HEK293 (cell line): ENCODE results near the gene DDX24.

Experiments used
- CTCF ChIA-PET: fragments of 350-600 bp; formaldehyde crosslinking; extraction: SDS; loops from one replicate; lab custom pipeline; 2021; ENCODE audit warnings: antibody characterized with exemption; lab: Yijun Ruan, JAX
- POLR2A ChIA-PET: fragments of 300-600 bp; formaldehyde crosslinking; extraction: SDS; loops from one replicate; lab custom pipeline; 2020; ENCODE audit warnings: antibody characterized with exemption, inconsistent platforms; lab: Yijun Ruan, JAX
- H3K27ac ChIP-seq: fragments of 200-500 bp; sonication (Bioruptor generic); 2 replicates; pipeline ENCODE4 v1.5.1; 2014; ENCODE audit warnings: low read depth, low read length, control low read depth, inconsistent platforms; ENCODE audit errors: extremely low read depth
- H3K36me3 ChIP-seq, 2 experiments: fragments of 200-500 bp in 1 of 2; sonication (Bioruptor generic) in 1 of 2; 1 replicate in 1 of 2; 2 replicates in 1 of 2; pipeline ENCODE4 v1.5.1; 2014 to 2017; ENCODE audit warnings: inconsistent platforms in 2 of 2, low read length in 2 of 2; ENCODE audit not compliant: control insufficient read depth in 2 of 2, insufficient read depth in 1 of 2
- H3K4me1 ChIP-seq: fragments of 200-500 bp; sonication (Bioruptor generic); 2 replicates; pipeline ENCODE4 v1.5.1; 2014; ENCODE audit warnings: mild to moderate bottlenecking, low read length, inconsistent platforms; ENCODE audit not compliant: control insufficient read depth, insufficient read depth
- H3K4me3 ChIP-seq: 2 replicates; pipeline ENCODE4 v1.5.1; 2011; ENCODE audit warnings: low read depth, mild to moderate bottlenecking, control low read depth, low read length, moderate library complexity
- H3K9me3 ChIP-seq: fragments of 200-500 bp; sonication (Bioruptor generic); 2 replicates; pipeline ENCODE4 v1.5.1; 2014; ENCODE audit warnings: low read depth, low read length, inconsistent platforms; ENCODE audit not compliant: control insufficient read depth, insufficient read depth
- BCL11B ChIP-seq: fragments of 450-650 bp; formaldehyde crosslinking; IDR thresholded peaks from 2 replicates; pipeline ENCODE4 v1.5.1; 2016; ENCODE audit warnings: low read depth, missing biosample characterization, missing genetic modification characterization
- HOXD13 ChIP-seq: sonication (generic); formaldehyde crosslinking; IDR thresholded peaks from 2 replicates; pipeline ENCODE4 v1.8.0; 2022; ENCODE audit warnings: missing genetic modification reagents, borderline replicate concordance
- PATZ1 ChIP-seq: fragments of 450-650 bp; formaldehyde crosslinking; IDR thresholded peaks from 2 replicates; pipeline ENCODE4 v1.5.1; 2016; ENCODE audit warnings: missing biosample characterization, missing genetic modification characterization
- RBAK ChIP-seq: fragments of 450-650 bp; formaldehyde crosslinking; IDR thresholded peaks from 2 replicates; pipeline ENCODE4 v1.5.1; 2016; ENCODE audit warnings: missing biosample characterization, missing genetic modification characterization
- SETDB1 ChIP-seq: IDR thresholded peaks from one replicate; pipeline ENCODE4 v1.6.1; 2017; ENCODE audit warnings: mild to moderate bottlenecking, low read length, moderate library complexity, mixed read lengths; ENCODE audit not compliant: insufficient read length
- ZBTB1 ChIP-seq: fragments of 450-650 bp; formaldehyde crosslinking; IDR thresholded peaks from 2 replicates; pipeline ENCODE4 v1.5.1; 2016; ENCODE audit warnings: missing biosample characterization, missing genetic modification characterization
- ZBTB8A ChIP-seq: fragments of 450-650 bp; formaldehyde crosslinking; IDR thresholded peaks from 2 replicates; pipeline ENCODE4 v1.5.1; 2016; ENCODE audit warnings: missing biosample characterization, missing genetic modification characterization
- ZNF112 ChIP-seq: fragments of 450-650 bp; formaldehyde crosslinking; IDR thresholded peaks from 2 replicates; pipeline ENCODE4 v1.5.0; 2017; ENCODE audit warnings: missing biosample characterization, missing genetic modification characterization
- ZNF121 ChIP-seq: fragments of 450-650 bp; formaldehyde crosslinking; IDR thresholded peaks from 2 replicates; pipeline ENCODE4 v1.5.1; 2016; ENCODE audit warnings: missing biosample characterization, missing genetic modification characterization
- ZNF132 ChIP-seq: fragments of 450-650 bp; formaldehyde crosslinking; IDR thresholded peaks from 2 replicates; pipeline ENCODE4 v1.5.1; 2017; ENCODE audit warnings: missing biosample characterization, missing genetic modification characterization, borderline replicate concordance
- ZNF138 ChIP-seq: fragments of 450-650 bp; formaldehyde crosslinking; IDR thresholded peaks from 2 replicates; pipeline ENCODE4 v1.5.1; 2016; ENCODE audit warnings: missing biosample characterization, missing genetic modification characterization, borderline replicate concordance
- ZNF157 ChIP-seq: fragments of 450-650 bp; formaldehyde crosslinking; IDR thresholded peaks from 2 replicates; pipeline ENCODE4 v1.5.1; 2016; ENCODE audit warnings: missing biosample characterization, missing genetic modification characterization
- ZNF184 ChIP-seq: fragments of 450-650 bp; IDR thresholded peaks from 2 replicates; pipeline ENCODE4 v1.5.1; 2018; ENCODE audit warnings: missing biosample characterization, mild to moderate bottlenecking, missing genetic modification characterization
- ZNF2 ChIP-seq: fragments of 450-650 bp; formaldehyde crosslinking; IDR thresholded peaks from 2 replicates; pipeline ENCODE4 v1.5.1; 2016; ENCODE audit warnings: missing biosample characterization, missing genetic modification characterization
- ZNF214 ChIP-seq: fragments of 450-650 bp; formaldehyde crosslinking; IDR thresholded peaks from 2 replicates; pipeline ENCODE4 v1.5.1; 2017; ENCODE audit warnings: missing biosample characterization, mild to moderate bottlenecking, missing genetic modification characterization, borderline replicate concordance
- ZNF280C ChIP-seq: fragments of 450-650 bp; formaldehyde crosslinking; IDR thresholded peaks from 2 replicates; pipeline ENCODE4 v1.5.1; 2016; ENCODE audit warnings: missing biosample characterization, missing genetic modification characterization
- ZNF423 ChIP-seq: fragments of 450-650 bp; formaldehyde crosslinking; IDR thresholded peaks from 2 replicates; pipeline ENCODE4 v1.5.1; 2016; ENCODE audit warnings: missing biosample characterization, missing genetic modification characterization
- ZNF501 ChIP-seq: fragments of 450-650 bp; formaldehyde crosslinking; IDR thresholded peaks from 2 replicates; pipeline ENCODE4 v1.5.1; 2016; ENCODE audit warnings: missing biosample characterization, missing genetic modification characterization
- ZNF529 ChIP-seq: fragments of 450-650 bp; formaldehyde crosslinking; IDR thresholded peaks from 2 replicates; pipeline ENCODE4 v1.5.1; 2017; ENCODE audit warnings: missing genetic modification characterization, missing biosample characterization; ENCODE audit not compliant: insufficient replicate concordance
- ZNF549 ChIP-seq: fragments of 450-650 bp; IDR thresholded peaks from 2 replicates; pipeline ENCODE4 v1.5.1; 2018; ENCODE audit warnings: missing biosample characterization, missing genetic modification characterization, mild to moderate bottlenecking, inconsistent platforms, moderate library complexity
- ZNF560 ChIP-seq: fragments of 450-650 bp; formaldehyde crosslinking; IDR thresholded peaks from 2 replicates; pipeline ENCODE4 v1.5.1; 2017; ENCODE audit warnings: missing biosample characterization, missing genetic modification characterization, borderline replicate concordance
- ZNF660 ChIP-seq: fragments of 450-650 bp; IDR thresholded peaks from 2 replicates; pipeline ENCODE4 v1.5.1; 2018; ENCODE audit warnings: missing biosample characterization, mild to moderate bottlenecking, missing genetic modification characterization
- ZNF785 ChIP-seq: fragments of 450-650 bp; formaldehyde crosslinking; IDR thresholded peaks from 2 replicates; pipeline ENCODE4 v1.5.1; 2016; ENCODE audit warnings: missing biosample characterization, missing genetic modification characterization
- ZSCAN16 ChIP-seq: fragments of 450-650 bp; formaldehyde crosslinking; IDR thresholded peaks from 2 replicates; pipeline ENCODE4 v1.5.1; 2016; ENCODE audit warnings: missing biosample characterization, missing genetic modification characterization
- TF ChIP-seq, protein P1 (sequence below): fragments of 450-650 bp; formaldehyde crosslinking; IDR thresholded peaks from 2 replicates; pipeline ENCODE4 v1.5.1; 2017; ENCODE audit warnings: missing biosample characterization, missing genetic modification characterization
- TF ChIP-seq, protein P2 (sequence below): fragments of 450-650 bp; formaldehyde crosslinking; IDR thresholded peaks from 2 replicates; pipeline ENCODE4 v1.5.1; 2016; ENCODE audit warnings: missing biosample characterization, missing genetic modification characterization, low read depth
- TF ChIP-seq, protein P3 (sequence below): fragments of 450-650 bp; formaldehyde crosslinking; IDR thresholded peaks from 2 replicates; pipeline ENCODE4 v1.5.1; 2016; ENCODE audit warnings: missing biosample characterization, missing genetic modification characterization

The DDX24 gene

DNA sequence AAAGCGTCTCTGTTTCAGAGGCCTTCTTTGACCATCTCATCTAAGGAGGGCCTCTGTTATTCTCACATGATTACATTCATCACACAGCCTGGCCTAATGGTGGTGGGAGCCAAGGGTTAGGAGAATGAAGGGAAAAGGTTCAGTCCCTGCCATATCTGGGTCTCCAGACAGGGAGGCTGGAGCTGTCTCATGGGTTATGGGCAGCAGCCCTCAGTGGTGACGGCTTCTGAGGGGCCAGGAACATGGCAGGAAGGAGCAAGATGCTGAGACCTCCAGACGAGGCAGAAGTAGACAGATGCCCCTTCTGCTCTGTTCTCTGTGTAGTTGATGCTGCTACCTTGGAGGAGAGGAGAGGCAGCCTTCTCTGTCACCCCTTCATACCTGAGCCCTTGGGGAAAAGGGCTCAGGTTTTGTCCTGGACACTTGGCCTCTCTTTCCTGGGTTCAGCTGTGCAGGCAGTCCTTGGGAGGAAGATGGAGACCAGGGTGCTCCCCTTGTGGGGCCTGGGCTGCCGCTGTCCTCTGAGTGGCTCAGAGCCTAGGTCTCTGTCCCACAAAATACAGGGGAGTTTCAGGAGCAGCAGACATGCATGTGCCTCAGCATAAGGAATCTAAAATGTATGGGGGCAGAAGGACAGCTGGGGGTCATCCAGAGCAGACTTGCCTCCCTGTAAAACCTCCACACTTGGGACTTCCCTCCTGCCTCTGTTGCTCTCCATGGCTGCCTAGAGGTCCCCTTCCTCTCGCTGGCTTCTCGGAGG is 44.8 kb upstream of the DDX24 start:
- POLR2A ChIA-PET: no interaction called here
- TF ChIP-seq BCL11B (tag by site-specific recombination) (no peak), SETDB1 (no peak), ZNF214 (no peak), ZNF132 (tag by site-specific recombination) (no peak), ZBTB1 (tag by site-specific recombination) (no peak), ZNF423 (tag by site-specific recombination) (no peak), ZNF549 (no peak), ZNF501 (tag by site-specific recombination) (no peak), HOXD13 (no peak), ZNF280C (no peak), ZNF560 (tag by site-specific recombination) (no peak), ZNF2 (tag by site-specific recombination) (no peak)
- TF ChIP-seq, protein P1, sequence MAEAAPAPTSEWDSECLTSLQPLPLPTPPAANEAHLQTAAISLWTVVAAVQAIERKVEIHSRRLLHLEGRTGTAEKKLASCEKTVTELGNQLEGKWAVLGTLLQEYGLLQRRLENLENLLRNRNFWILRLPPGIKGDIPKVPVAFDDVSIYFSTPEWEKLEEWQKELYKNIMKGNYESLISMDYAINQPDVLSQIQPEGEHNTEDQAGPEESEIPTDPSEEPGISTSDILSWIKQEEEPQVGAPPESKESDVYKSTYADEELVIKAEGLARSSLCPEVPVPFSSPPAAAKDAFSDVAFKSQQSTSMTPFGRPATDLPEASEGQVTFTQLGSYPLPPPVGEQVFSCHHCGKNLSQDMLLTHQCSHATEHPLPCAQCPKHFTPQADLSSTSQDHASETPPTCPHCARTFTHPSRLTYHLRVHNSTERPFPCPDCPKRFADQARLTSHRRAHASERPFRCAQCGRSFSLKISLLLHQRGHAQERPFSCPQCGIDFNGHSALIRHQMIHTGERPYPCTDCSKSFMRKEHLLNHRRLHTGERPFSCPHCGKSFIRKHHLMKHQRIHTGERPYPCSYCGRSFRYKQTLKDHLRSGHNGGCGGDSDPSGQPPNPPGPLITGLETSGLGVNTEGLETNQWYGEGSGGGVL (tag by site-specific recombination): no peak
- TF ChIP-seq, protein P2, sequence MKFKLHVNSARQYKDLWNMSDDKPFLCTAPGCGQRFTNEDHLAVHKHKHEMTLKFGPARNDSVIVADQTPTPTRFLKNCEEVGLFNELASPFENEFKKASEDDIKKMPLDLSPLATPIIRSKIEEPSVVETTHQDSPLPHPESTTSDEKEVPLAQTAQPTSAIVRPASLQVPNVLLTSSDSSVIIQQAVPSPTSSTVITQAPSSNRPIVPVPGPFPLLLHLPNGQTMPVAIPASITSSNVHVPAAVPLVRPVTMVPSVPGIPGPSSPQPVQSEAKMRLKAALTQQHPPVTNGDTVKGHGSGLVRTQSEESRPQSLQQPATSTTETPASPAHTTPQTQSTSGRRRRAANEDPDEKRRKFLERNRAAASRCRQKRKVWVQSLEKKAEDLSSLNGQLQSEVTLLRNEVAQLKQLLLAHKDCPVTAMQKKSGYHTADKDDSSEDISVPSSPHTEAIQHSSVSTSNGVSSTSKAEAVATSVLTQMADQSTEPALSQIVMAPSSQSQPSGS (tag by site-specific recombination): no peak
- TF ChIP-seq, protein P3, sequence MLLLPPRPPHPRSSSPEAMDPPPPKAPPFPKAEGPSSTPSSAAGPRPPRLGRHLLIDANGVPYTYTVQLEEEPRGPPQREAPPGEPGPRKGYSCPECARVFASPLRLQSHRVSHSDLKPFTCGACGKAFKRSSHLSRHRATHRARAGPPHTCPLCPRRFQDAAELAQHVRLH (tag by site-specific recombination): no peak
- TF ChIP-seq, all 188 proteins: peak for 0
- H3K4me3 ChIP-seq: no peak overlapping the region
- no peak overlapping the region for H3K27ac ChIP-seq
- H3K4me1 ChIP-seq: peaks cover 3% of the 10 kb centered on the region; the same call in 1 of the 2 replicates
- H3K9me3 ChIP-seq: no peaks in the 10 kb centered on the region
- H3K36me3 ChIP-seq: no peaks in the 10 kb centered on the region
- CTCF ChIA-PET: interaction anchor here (0.6 to 1.4 kb wide), 2 partner anchors 11 to 54 kb away, joined by 3 to 6 read pairs; no protein-coding TSS in a partner anchor

- H3K27ac ChIP-seq: no peak overlapping the region
- H3K4me1 ChIP-seq: no peaks in the 10 kb centered on the region
- CTCF ChIA-PET: interaction anchor here (0.5 to 1.4 kb wide), 3 partner anchors 11 to 103 kb away, joined by 3 to 6 read pairs (median 3); no protein-coding TSS in a partner anchor
- H3K36me3 ChIP-seq: no peaks in the 10 kb centered on the region
- POLR2A ChIA-PET: no interaction called here
- no peak overlapping the region for H3K4me3 ChIP-seq
- H3K9me3 ChIP-seq: no peaks in the 10 kb centered on the region
- TF ChIP-seq ZBTB8A (tag by site-specific recombination) (no peak), ZNF121 (tag by site-specific recombination) (no peak), ZNF660 (tag by site-specific recombination) (no peak), ZNF157 (no peak), PATZ1 (tag by site-specific recombination) (no peak), ZNF785 (tag by site-specific recombination) (no peak), ZNF184 (tag by site-specific recombination) (no peak), ZNF138 (tag by site-specific recombination) (no peak), ZNF529 (tag by site-specific recombination) (no peak), ZSCAN16 (tag by site-specific recombination) (no peak), RBAK (tag by site-specific recombination) (no peak), ZNF112 (tag by site-specific recombination) (no peak)
These were observed 43.8 kb upstream of the DDX24 start for GRCh38 chr14:94124582-94125377.
